HepG2 (cell line): ENCODE measurements around the gene DHX57. TPM values are rescaled to one million over a fixed set of nuclear protein-coding genes. Genes with fewer than 3 reads are reported as not detected.

ENCODE experiments used
- AGO1 ChIP-seq: fragments of 200-400 bp; formaldehyde crosslinking; IDR thresholded peaks from 2 replicates; pipeline ENCODE4 v1.6.1; 2017; ENCODE audit warnings: mild to moderate bottlenecking, low read depth, low read length, moderate library complexity; ENCODE audit not compliant: poor library complexity, severe bottlenecking
- BCLAF1 ChIP-seq: fragments of 450-650 bp; IDR thresholded peaks from 2 replicates; pipeline ENCODE4 v1.6.1; 2017; ENCODE audit warnings: mild to moderate bottlenecking
- BHLHE40 ChIP-seq: IDR thresholded peaks from 2 replicates; pipeline ENCODE4 v1.6.1; 2011; ENCODE audit warnings: low read length, improper control_type of control experiment
- BRD4 ChIP-seq: sonication (generic); formaldehyde crosslinking; IDR thresholded peaks from 2 replicates; pipeline ENCODE4 v1.4.0; 2020; ENCODE audit warnings: missing genetic modification reagents
- HCFC1 ChIP-seq: fragments of 150-350 bp; IDR thresholded peaks from 2 replicates; pipeline ENCODE4 v1.6.1; 2014; ENCODE audit warnings: low read depth, low read length
- HNRNPUL1 ChIP-seq: fragments of 200-400 bp; formaldehyde crosslinking; IDR thresholded peaks from 2 replicates; pipeline ENCODE4 v1.6.1; 2017; ENCODE audit warnings: low read depth, mild to moderate bottlenecking, low read length, moderate library complexity
- HOXD1 ChIP-seq: sonication (generic); formaldehyde crosslinking; IDR thresholded peaks from 2 replicates; pipeline ENCODE4 v1.5.0; 2020; ENCODE audit warnings: missing genetic modification reagents
- NCOA2 ChIP-seq: sonication (generic); formaldehyde crosslinking; IDR thresholded peaks from 2 replicates; pipeline ENCODE4 v1.8.0; 2022; ENCODE audit warnings: inconsistent platforms
- NFE2L2 ChIP-seq: fragments of 150-350 bp; IDR thresholded peaks from 2 replicates; pipeline ENCODE4 v1.6.1; 2014; ENCODE audit warnings: low read length
- ONECUT2 ChIP-seq: sonication (generic); formaldehyde crosslinking; IDR thresholded peaks from 2 replicates; pipeline ENCODE4 v1.4.0; 2020; ENCODE audit warnings: missing genetic modification reagents
- PAX8 ChIP-seq: sonication (generic); formaldehyde crosslinking; IDR thresholded peaks from 2 replicates; pipeline ENCODE4 v1.8.0; 2022; ENCODE audit warnings: mild to moderate bottlenecking, missing genetic modification reagents, borderline replicate concordance
- PTBP1 ChIP-seq: fragments of 200-400 bp; formaldehyde crosslinking; IDR thresholded peaks from 2 replicates; pipeline ENCODE4 v1.6.1; 2018; ENCODE audit warnings: low read length, low read depth; ENCODE audit not compliant: poor library complexity, severe bottlenecking
- RCOR2 ChIP-seq: IDR thresholded peaks from 2 replicates; pipeline ENCODE4 v1.6.1; 2016; ENCODE audit warnings: missing biosample characterization, missing genetic modification reagents
- RXRA ChIP-seq: sonication (generic); formaldehyde crosslinking; IDR thresholded peaks from 2 replicates; pipeline ENCODE4 v1.5.1; 2020; ENCODE audit warnings: missing genetic modification reagents
- SMAD1 ChIP-seq: sonication (generic); formaldehyde crosslinking; IDR thresholded peaks from 2 replicates; pipeline ENCODE4 v1.4.0; 2020; ENCODE audit warnings: missing genetic modification reagents, low read depth, mild to moderate bottlenecking, borderline replicate concordance
- SP4 ChIP-seq: sonication (generic); formaldehyde crosslinking; IDR thresholded peaks from 2 replicates; pipeline ENCODE4 v1.8.1; 2023; ENCODE audit warnings: mild to moderate bottlenecking, missing genetic modification reagents
- ZBTB43 ChIP-seq: sonication (generic); formaldehyde crosslinking; conservative IDR thresholded peaks from 2 replicates; pipeline ENCODE4 v1.4.0; 2020; ENCODE audit warnings: missing genetic modification reagents
- ZFP90 ChIP-seq: sonication (generic); formaldehyde crosslinking; IDR thresholded peaks from 2 replicates; pipeline ENCODE4 v1.8.0; 2022; ENCODE audit warnings: missing genetic modification reagents, mild to moderate bottlenecking, inconsistent platforms, borderline replicate concordance
- ZNF512B ChIP-seq: sonication (generic); formaldehyde crosslinking; IDR thresholded peaks from 2 replicates; pipeline ENCODE4 v1.5.1; 2020; ENCODE audit warnings: missing genetic modification reagents, mild to moderate bottlenecking, borderline replicate concordance
- ZNF552 ChIP-seq: sonication (generic); formaldehyde crosslinking; IDR thresholded peaks from 2 replicates; pipeline ENCODE4 v1.9.0; 2022; ENCODE audit warnings: missing genetic modification reagents, mild to moderate bottlenecking, borderline replicate concordance
- ZNF605 ChIP-seq: sonication (generic); formaldehyde crosslinking; IDR thresholded peaks from 2 replicates; pipeline ENCODE4 v1.8.0; 2022; ENCODE audit warnings: mild to moderate bottlenecking, missing genetic modification reagents
- ZNF709 ChIP-seq: sonication (generic); formaldehyde crosslinking; IDR thresholded peaks from 2 replicates; pipeline ENCODE4 v1.5.0; 2020; ENCODE audit warnings: mild to moderate bottlenecking, missing genetic modification reagents
- ZNF749 ChIP-seq: sonication (generic); formaldehyde crosslinking; IDR thresholded peaks from 2 replicates; pipeline ENCODE4 v1.8.0; 2022; ENCODE audit warnings: mild to moderate bottlenecking, missing genetic modification reagents, moderate library complexity, borderline replicate concordance
- ZNF891 ChIP-seq: sonication (generic); formaldehyde crosslinking; IDR thresholded peaks from 2 replicates; pipeline ENCODE4 v1.5.0; 2020; ENCODE audit warnings: mild to moderate bottlenecking, missing genetic modification reagents
- ZSCAN31 ChIP-seq: sonication (generic); formaldehyde crosslinking; IDR thresholded peaks from 2 replicates; pipeline ENCODE4 v1.5.0; 2020; ENCODE audit warnings: low read depth, mild to moderate bottlenecking, missing genetic modification reagents
- polyA plus RNA-seq, 8 experiments: library from polyadenylated mRNA; depleted of rRNA in 3 of 8; stranded (reverse) in 7 of 8; unstranded in 1 of 8; fragments of >200 nt; fragmentation: Illumina TruSeq in 4 of 8; extraction: Trizol in 4 of 8; gene quantifications; 2 replicates each; pipeline versions ENCODE4 v1.2.1 to v1.2.3, GENCODE V29; 2011 to 2016; ENCODE audit warnings: low read depth in 4 of 8, missing spikeins in 1 of 8, mixed read lengths in 1 of 8; ENCODE audit not compliant: insufficient read depth in 1 of 8
- total RNA-seq, 5 experiments: library from RNA; depleted of rRNA; stranded (reverse); fragments of >200 nt; fragmentation: Illumina TruSeq; extraction: Trizol; gene quantifications; 2 replicates each; pipeline ENCODE4 v1.2.3, GENCODE V29; 2016; ENCODE audit warnings: low read depth in 1 of 5

DHX57 gene
- total and polyA plus RNA-seq, 2 of the 13 experiments (the other 11 are each of a cell fraction or from before 2014, with no cell fraction given) = 9.2 to 24.2 TPM

DNA sequence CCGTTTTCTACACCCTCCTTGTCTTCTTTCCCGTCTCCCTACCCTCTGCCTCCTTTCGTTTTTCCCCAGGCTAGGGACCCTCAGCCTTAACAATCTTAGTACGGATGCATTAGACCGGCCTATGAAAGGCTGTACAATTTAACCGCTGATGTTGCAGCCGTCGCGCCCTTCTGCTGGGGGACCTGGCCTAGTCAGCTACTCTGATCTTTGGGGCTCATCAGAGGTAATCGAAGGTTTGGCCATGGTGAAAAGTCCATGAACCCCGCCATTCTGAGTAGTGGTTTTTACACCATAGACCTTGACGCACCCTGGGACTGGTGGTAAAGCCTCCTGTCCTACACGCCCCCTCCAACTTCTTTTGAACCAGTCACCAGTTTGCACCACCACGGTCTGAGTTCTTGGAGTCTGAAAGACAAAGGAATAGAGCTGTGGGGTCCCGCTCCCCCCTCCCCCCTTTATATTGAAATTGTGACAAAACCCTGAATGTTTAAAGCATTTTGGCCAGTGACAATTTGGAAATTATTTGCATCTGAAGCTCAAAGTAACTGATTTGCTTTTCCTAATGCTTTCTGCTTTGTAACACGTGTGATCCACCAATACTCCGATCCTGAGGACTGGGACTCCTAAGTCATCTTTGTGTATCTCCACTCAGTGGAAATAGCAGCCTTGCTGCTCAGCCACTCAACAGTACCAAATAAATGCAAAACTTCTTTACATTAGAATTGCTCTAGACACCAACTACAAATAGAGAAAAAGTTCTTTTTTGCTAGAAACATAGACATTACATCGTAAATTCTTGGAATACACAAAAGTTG, 123.9 kb downstream of the DHX57 start (continued):
- TF ChIP-seq ZSCAN31 (CRISPR knock-in tag) = no peak
- TF ChIP-seq ZNF749 (CRISPR knock-in tag) = no peak
- no peak for TF ChIP-seq BHLHE40
- TF ChIP-seq ZNF605 = peak; percentile 85
- no peak for TF ChIP-seq AGO1
- no peak for TF ChIP-seq ZNF512B (CRISPR knock-in tag)
- no peak for TF ChIP-seq ZNF709
- TF ChIP-seq HNRNPUL1 = no peak
- TF ChIP-seq SMAD1 (CRISPR knock-in tag) = no peak
- TF ChIP-seq BCLAF1 = no peak
- TF ChIP-seq BRD4 (CRISPR knock-in tag) = no peak
- no peak for TF ChIP-seq NFE2L2
- TF ChIP-seq RCOR2 = no peak
- TF ChIP-seq HOXD1 (CRISPR knock-in tag) = 0 out of 2 replicates have a peak, but pooled peaks have one; percentile 4
- no peak; the same call in 1 of the 2 replicates for TF ChIP-seq ZNF891 (CRISPR knock-in tag)
- no peak for TF ChIP-seq PAX8 (CRISPR knock-in tag)
- TF ChIP-seq PTBP1 = no peak
- no peak for TF ChIP-seq ZBTB43 (CRISPR knock-in tag)
- no peak for TF ChIP-seq NCOA2 (CRISPR knock-in tag)
- no peak for TF ChIP-seq ZFP90 (CRISPR knock-in tag)
- no peak for TF ChIP-seq RXRA (CRISPR knock-in tag)
- TF ChIP-seq ZNF552 = no peak
- no peak for TF ChIP-seq SP4 (CRISPR knock-in tag)
- no peak for TF ChIP-seq HCFC1
- no peak for TF ChIP-seq ONECUT2
